ENCODE measurements around the gene FBXO2.

Gene FBXO2

DNA sequence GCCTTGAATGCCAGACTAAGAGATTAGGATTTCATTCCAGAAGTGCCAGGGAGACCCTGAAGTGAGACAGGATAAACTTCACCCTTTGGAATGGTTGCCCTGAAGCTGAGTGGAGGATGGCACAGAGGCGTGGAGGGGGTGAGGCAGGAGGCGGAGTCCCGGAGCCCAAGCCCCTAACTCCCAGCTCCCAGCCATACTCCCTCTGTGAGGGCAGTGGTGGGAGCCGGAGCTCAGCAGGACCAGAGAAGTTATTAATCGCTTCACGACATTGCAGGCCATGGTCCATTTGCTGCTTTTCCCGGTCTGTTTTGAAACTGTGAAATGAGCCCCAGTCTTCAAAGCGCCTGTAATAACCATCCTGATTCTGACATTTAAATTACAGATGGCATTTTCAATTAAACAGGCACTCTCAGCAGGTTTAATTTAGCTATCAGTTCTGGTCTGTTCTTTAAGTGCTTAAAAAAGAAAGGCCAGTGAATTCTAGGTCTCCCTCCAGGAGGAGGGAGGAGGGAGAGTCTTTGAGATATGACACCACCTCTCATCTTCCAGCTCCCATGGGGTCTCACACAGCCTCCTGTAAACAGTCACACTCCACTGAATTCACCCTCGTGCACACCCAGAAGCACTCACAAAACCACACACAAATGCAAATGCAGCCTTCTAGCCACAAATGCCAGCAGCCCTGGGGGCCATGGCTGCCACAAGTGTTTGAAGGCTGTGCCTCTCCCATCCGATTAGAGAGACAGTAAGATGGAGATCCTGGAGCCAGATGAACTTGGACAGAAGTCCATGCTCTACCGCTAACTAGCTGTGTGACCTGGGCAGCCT, 19.6 kb downstream of the FBXO2 start:
- TF ChIP-seq, protein P1, sequence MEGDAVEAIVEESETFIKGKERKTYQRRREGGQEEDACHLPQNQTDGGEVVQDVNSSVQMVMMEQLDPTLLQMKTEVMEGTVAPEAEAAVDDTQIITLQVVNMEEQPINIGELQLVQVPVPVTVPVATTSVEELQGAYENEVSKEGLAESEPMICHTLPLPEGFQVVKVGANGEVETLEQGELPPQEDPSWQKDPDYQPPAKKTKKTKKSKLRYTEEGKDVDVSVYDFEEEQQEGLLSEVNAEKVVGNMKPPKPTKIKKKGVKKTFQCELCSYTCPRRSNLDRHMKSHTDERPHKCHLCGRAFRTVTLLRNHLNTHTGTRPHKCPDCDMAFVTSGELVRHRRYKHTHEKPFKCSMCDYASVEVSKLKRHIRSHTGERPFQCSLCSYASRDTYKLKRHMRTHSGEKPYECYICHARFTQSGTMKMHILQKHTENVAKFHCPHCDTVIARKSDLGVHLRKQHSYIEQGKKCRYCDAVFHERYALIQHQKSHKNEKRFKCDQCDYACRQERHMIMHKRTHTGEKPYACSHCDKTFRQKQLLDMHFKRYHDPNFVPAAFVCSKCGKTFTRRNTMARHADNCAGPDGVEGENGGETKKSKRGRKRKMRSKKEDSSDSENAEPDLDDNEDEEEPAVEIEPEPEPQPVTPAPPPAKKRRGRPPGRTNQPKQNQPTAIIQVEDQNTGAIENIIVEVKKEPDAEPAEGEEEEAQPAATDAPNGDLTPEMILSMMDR (conservative IDR thresholded peaks at IDR 0.05; ENCODE audit: low read depth, low read length), result no peak
- DNase-seq (ENCODE audit: low read depth), result no peak
- no peak overlapping the region for H3K4me3 ChIP-seq (ENCODE audit: low read depth, low read length)

DNA sequence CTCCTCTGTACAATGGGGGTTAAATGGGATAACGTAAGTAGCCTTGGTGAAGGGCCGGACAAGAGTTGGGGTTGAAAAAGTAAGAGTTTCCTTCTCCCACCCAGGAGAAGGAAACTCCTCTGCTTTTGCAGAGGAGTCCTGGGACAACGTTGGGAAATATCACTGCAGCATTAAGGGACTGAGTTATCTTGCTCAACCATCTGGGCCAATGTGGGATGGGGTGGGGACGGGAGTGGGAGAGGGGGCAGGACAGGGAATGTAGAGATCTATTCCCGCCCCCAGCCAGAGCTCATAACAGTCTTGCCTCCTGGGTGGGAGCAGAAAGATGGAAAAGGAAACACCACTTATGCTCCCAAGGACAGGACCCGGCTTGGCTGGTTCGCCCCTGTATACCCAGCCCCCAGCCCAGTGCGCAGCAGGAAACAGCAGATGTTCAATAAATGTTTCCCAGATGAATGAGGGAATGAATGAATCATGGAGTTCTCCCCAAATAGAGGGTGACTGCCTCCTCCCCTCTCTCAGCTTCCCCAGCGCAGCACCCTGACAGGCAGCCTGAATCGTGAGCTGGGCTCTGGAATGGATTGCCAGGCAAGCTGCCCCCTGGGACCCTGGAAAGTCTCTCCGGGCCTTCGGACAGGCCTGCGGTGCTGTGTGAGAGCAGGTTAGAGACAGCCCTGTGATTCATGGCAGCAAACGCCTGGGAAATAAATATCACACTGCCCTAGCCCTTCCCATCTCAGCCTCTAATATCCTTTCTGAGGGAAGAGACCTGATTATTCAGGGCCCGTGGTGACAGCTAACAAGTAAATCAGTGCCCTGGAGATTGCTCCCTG, 24.8 kb downstream of the FBXO2 start:
- TF ChIP-seq, protein P1 (conservative IDR thresholded peaks at IDR 0.05; ENCODE audit: low read depth, low read length), result no peak
- H3K4me3 ChIP-seq (ENCODE audit: low read depth, low read length), result no peak overlapping the region
- DNase-seq (ENCODE audit: low read depth), result no peak

DNA sequence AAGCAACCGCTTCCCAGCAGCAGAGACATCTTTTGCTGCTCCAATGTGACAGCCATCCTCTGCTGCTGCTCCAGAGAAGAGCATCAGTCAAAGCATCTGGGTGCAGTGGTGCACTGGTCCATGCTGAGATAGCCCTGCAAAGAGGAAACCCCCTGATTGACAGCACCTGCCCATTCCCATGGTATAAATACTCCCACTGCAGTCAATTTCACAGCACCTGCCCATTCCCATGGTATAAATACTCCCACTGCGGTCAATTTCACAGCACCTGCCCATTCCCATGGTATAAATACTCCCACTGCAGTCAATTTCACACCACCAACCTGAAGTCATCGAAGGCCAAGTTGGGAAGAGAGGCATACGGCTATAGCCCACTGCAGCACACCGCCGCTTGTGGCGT, 25.5 kb downstream of the FBXO2 start:
- H3K4me3 ChIP-seq (ENCODE audit: low read depth, low read length), result no peak overlapping the region
- TF ChIP-seq, protein P1 (conservative IDR thresholded peaks at IDR 0.05; ENCODE audit: low read depth, low read length), result no peak
- DNase-seq (ENCODE audit: low read depth), result no peak

DNA sequence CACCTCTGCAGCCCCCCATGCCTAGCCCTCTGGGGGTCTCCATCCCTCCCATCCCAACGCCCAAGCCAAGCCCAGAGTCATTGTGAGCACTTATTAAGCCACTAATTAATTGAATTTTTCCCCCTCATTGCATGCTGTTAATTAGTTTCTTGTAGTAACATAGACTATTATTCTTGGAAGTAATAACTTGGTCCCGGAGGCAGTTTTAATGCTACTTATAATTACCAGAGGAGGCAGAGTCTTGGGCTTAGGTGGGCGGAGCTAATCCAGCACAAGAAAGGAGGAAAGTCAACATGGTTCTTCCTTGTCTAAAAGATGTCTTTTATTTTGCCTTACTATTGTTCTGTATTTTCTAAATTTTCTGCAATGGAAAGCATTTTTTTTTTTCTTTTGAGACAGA, 27.7 kb downstream of the FBXO2 start:
- no peak overlapping the region for H3K4me3 ChIP-seq (ENCODE audit: low read depth, low read length)
- TF ChIP-seq, protein P1 (conservative IDR thresholded peaks at IDR 0.05; ENCODE audit: low read depth, low read length), result no peak
- DNase-seq (ENCODE audit: low read depth), result no peak

DNA sequence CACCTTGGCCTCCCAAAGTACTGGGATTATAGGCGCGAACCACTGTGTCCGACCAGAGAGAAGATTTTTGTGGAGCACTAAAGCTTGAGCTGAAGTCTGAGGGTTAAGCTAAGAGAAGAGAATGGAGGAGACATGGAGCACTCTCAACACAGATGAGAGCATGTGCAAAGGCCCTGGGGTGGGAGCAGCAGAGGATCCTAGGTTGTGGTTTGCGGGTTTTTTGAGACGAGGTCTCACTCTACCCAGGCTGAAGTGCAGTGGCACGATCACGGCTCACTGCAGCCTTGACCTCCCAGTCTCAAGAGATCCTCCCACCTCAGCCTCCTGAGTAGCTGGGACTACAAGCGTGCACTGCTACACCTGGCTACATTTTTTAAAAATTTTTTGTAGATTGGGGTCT, 30.5 kb downstream of the FBXO2 start:
- no peak overlapping the region for H3K4me3 ChIP-seq (ENCODE audit: low read depth, low read length)
- TF ChIP-seq, protein P1 (conservative IDR thresholded peaks at IDR 0.05; ENCODE audit: low read depth, low read length), result no peak
- DNase-seq (ENCODE audit: low read depth), result no peak

DNA sequence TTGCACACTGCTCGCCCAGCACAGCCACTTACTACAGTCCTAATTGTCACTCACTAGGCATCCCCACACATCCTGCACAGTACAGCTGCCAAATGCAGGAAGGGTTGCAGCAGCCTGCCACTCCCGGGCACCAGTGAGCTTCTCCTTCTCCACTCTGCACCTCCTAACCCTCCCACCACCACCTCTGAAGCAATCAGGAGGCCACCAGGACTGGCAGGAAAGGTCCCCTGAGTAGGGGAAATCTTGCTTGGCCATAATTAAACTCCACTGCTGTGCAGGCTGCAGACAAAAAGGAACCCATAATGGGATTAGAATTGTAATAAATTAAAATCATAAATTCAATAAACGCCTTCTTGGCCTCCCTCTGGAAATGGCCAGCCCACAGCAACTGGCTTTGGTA, 31.8 kb downstream of the FBXO2 start:
- H3K4me3 ChIP-seq (ENCODE audit: low read depth, low read length), result no peak overlapping the region
- DNase-seq (ENCODE audit: low read depth), result no peak
- TF ChIP-seq, protein P1 (conservative IDR thresholded peaks at IDR 0.05; ENCODE audit: low read depth, low read length), result no peak
